ENCODE data around the gene MGLL. TPM values are rescaled to one million over a fixed set of nuclear protein-coding genes. Genes with fewer than 3 reads are reported as not detected.

Gene MGLL
- total RNA-seq, 1 donor from 2014 or later = 9.4 TPM

DNA sequence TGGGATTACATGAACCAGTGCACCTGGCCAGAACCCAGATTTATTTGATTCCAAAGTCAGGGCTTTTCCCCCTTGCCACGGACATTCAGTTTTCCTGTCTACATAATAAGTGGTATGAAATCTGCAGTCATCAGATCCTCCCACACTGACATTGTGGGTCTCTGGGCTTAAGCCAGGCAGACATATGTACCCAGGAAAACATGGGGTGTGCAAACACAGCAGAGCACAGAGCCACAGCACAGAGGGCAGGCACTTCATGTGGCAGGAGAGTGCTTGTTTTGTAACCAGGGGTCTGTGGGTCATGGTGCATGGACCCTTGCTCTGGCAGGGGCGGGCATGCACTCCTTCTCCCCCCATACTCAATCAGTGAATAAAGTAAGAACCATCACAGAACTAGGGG is 155.6 kb downstream of the MGLL start:
- no peak for DNase-seq (ENCODE audit: extremely low spot score, unreplicated experiment)
- H3K36me3 Mint-ChIP-seq = peaks cover 16% of the 10 kb centered on the region
- H3K4me3 Mint-ChIP-seq = no peak overlapping the region
- H3K9me3 Mint-ChIP-seq = no peaks in the 10 kb centered on the region
- no peaks in the 10 kb centered on the region for H3K27me3 Mint-ChIP-seq
- no peaks in the 10 kb centered on the region for H3K4me1 Mint-ChIP-seq (ENCODE audit: unreplicated experiment)
- TF ChIP-seq, protein P1, sequence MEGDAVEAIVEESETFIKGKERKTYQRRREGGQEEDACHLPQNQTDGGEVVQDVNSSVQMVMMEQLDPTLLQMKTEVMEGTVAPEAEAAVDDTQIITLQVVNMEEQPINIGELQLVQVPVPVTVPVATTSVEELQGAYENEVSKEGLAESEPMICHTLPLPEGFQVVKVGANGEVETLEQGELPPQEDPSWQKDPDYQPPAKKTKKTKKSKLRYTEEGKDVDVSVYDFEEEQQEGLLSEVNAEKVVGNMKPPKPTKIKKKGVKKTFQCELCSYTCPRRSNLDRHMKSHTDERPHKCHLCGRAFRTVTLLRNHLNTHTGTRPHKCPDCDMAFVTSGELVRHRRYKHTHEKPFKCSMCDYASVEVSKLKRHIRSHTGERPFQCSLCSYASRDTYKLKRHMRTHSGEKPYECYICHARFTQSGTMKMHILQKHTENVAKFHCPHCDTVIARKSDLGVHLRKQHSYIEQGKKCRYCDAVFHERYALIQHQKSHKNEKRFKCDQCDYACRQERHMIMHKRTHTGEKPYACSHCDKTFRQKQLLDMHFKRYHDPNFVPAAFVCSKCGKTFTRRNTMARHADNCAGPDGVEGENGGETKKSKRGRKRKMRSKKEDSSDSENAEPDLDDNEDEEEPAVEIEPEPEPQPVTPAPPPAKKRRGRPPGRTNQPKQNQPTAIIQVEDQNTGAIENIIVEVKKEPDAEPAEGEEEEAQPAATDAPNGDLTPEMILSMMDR (conservative IDR thresholded peaks at IDR 0.05) = no peak
- no peak overlapping the region for H3K27ac Mint-ChIP-seq

DNA sequence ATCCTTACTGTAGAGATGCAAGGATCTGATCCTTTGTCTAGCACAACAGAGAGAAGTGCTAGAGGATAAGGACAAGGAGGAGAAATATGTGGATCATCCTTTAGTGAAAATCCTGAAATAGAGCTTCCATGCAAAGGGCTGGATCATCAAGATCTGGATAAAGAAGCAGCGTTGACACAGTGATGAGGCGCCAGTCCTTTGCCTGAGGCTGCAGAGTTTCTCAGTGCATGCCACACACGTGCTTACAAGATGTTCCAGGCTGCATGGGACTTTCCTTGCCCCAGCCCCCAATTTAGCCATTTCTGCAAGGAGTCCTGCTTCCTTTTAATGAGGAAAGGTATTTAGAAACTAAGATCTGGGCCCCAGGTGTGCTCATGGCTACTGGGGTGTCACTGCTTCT is 156.7 kb downstream of the MGLL start:
- H3K27me3 Mint-ChIP-seq = no peaks in the 10 kb centered on the region
- no peaks in the 10 kb centered on the region for H3K9me3 Mint-ChIP-seq
- no peak overlapping the region for H3K4me3 Mint-ChIP-seq
- no peaks in the 10 kb centered on the region for H3K4me1 Mint-ChIP-seq (ENCODE audit: unreplicated experiment)
- DNase-seq (ENCODE audit: extremely low spot score, unreplicated experiment) = no peak
- peaks cover 16% of the 10 kb centered on the region for H3K36me3 Mint-ChIP-seq
- H3K27ac Mint-ChIP-seq = no peak overlapping the region
- TF ChIP-seq, protein P1 (conservative IDR thresholded peaks at IDR 0.05) = no peak

DNA sequence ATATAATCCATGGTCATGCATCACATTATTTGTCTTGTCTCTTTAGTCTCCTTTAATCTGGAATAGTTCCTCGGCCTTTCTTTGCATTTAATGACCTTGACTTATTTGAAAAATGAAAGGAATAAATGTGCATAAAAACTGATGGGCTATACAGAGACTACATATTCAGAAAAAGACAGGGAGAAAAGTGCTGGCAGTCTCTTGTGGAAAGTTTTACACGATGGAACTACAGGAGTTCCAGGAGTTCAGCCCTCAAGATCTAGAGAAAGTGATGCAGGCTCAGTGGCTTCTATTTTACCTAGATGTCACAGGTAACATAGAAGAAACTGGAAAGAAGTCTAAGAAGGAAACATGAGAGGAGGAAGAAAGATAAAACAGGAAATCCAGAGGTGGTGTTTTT is 157.2 kb downstream of the MGLL start:
- H3K9me3 Mint-ChIP-seq = no peaks in the 10 kb centered on the region
- no peak overlapping the region for H3K4me3 Mint-ChIP-seq
- peaks cover 19% of the 10 kb centered on the region for H3K36me3 Mint-ChIP-seq
- H3K27ac Mint-ChIP-seq = no peak overlapping the region
- H3K27me3 Mint-ChIP-seq = no peaks in the 10 kb centered on the region
- TF ChIP-seq, protein P1 (conservative IDR thresholded peaks at IDR 0.05) = no peak
- DNase-seq (ENCODE audit: extremely low spot score, unreplicated experiment) = no peak
- H3K4me1 Mint-ChIP-seq (ENCODE audit: unreplicated experiment) = no peaks in the 10 kb centered on the region

DNA sequence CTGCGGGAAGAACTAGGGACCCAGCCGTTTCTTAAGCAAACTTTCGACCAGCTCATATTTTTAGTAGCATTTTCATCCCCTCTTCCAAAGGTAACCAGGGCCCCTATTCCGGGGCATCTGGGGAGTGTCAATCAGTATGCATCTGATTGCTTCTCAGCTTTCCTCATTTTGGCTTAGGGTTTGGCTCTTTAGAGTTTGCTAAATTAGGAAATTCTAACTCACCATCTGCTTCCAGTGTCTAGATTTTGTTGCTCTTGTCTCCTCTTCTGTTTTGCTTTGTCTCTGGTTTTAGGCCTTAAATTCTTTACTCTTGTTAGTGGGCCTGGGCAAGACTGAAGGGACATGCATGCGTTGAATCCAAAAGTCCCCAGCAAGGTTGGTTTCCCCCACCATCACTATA is 159.2 kb downstream of the MGLL start:
- peaks cover 20% of the 10 kb centered on the region for H3K36me3 Mint-ChIP-seq
- H3K9me3 Mint-ChIP-seq = no peaks in the 10 kb centered on the region
- no peak overlapping the region for H3K27ac Mint-ChIP-seq
- no peak for DNase-seq (ENCODE audit: extremely low spot score, unreplicated experiment)
- TF ChIP-seq, protein P1 (conservative IDR thresholded peaks at IDR 0.05) = no peak
- no peaks in the 10 kb centered on the region for H3K27me3 Mint-ChIP-seq
- H3K4me3 Mint-ChIP-seq = no peak overlapping the region
- no peaks in the 10 kb centered on the region for H3K4me1 Mint-ChIP-seq (ENCODE audit: unreplicated experiment)

DNA sequence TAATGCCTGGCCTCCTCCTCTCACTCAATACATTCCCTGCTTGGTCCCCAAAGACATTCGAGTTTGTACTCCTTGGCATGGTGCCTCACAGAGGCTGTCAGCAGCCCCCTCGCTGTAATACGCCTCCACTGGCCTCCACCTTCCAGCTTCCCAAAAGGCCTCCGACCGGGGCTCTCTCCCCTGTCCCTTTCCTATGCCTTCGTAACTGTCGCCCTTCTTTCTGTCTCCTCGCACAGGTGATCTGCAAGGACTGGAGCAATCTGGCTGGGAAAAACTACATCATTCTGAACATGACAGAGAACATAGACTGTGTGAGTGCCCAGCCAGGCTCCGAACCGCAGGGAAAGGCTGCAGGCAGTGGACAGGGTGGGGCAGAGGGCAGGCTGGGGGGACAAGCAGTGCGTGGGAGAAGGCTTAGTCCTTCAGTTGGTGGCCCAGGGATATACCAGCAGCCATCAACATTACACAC is 160.3 kb downstream of the MGLL start:
- H3K9me3 Mint-ChIP-seq = no peaks in the 10 kb centered on the region
- no peaks in the 10 kb centered on the region for H3K27me3 Mint-ChIP-seq
- no peak overlapping the region for H3K27ac Mint-ChIP-seq
- no peaks in the 10 kb centered on the region for H3K4me1 Mint-ChIP-seq (ENCODE audit: unreplicated experiment)
- no peak overlapping the region for H3K4me3 Mint-ChIP-seq
- TF ChIP-seq, protein P1 (conservative IDR thresholded peaks at IDR 0.05) = no peak
- no peak for DNase-seq (ENCODE audit: extremely low spot score, unreplicated experiment)
- peaks cover 20% of the 10 kb centered on the region for H3K36me3 Mint-ChIP-seq

DNA sequence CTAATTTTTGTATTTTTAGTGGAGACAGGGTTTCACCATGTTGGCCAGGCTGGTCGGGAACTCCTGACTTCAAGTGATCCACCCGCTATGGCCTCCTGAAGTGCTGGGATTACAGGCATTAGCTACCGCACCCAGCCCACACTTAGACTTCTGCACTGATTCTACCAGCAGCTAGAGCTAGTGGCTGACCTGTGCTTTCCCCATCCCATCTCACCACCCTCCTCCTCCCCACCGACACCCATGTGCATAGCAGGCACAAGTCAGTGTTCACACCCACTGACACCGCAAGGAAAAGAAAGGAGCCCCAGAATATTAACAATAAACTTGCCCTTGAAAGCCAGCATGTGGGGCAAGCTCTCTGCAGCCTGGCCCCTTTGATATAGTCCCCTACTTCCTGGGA is 160.7 kb downstream of the MGLL start:
- Mint-ChIP-seq H3K27ac (no peak overlapping the region), H3K36me3 (peaks cover 20% of the 10 kb centered on the region), H3K9me3 (no peaks in the 10 kb centered on the region), H3K27me3 (no peaks in the 10 kb centered on the region), H3K4me3 (no peak overlapping the region), H3K4me1 (ENCODE audit: unreplicated experiment) (no peaks in the 10 kb centered on the region)
- DNase-seq (ENCODE audit: extremely low spot score, unreplicated experiment) = no peak
- TF ChIP-seq, protein P1 (conservative IDR thresholded peaks at IDR 0.05) = no peak
